Smooth muscle cell (in vitro differentiated cells): ENCODE results near the gene KDM5C. TPM values are rescaled to one million over a fixed set of nuclear protein-coding genes. Genes with fewer than 3 reads are reported as not detected.
A peak's percentile ranks its signal among the peaks of the same experiment; 100 is the strongest.
"Not testable (repeated sequence)": the region's sequence is repeated elsewhere in the genome, so short reads cannot be mapped to it uniquely, and the experiment has no call there.

Source experiments
- DNase-seq: peaks from one replicate; lab custom pipeline; 2025; ENCODE audit not compliant: unreplicated experiment; lab: John Stamatoyannopoulos, UW
- H2AFZ ChIP-seq: fragments of 200-600 bp; sonication (generic); 2 replicates; pipeline ENCODE4 v1.6.0; 2016; ENCODE audit warnings: antibody characterized with exemption, low read depth, mild to moderate bottlenecking
- H3F3A ChIP-seq: fragments of 200-600 bp; sonication (generic); 2 replicates; pipeline ENCODE4 v1.6.0; 2017; ENCODE audit warnings: antibody characterized with exemption, low read depth
- H3K27ac ChIP-seq: fragments of 200-600 bp; sonication (generic); 2 replicates; pipeline ENCODE4 v1.5.1; 2016; ENCODE audit warnings: low read depth, mild to moderate bottlenecking
- H3K27me3 ChIP-seq: fragments of 200-600 bp; sonication (generic); 2 replicates; pipeline ENCODE4 v1.6.1; 2016; ENCODE audit warnings: low read depth, mild to moderate bottlenecking
- H3K36me3 ChIP-seq: fragments of 200-600 bp; sonication (generic); 2 replicates; pipeline ENCODE4 v1.5.1; 2016; ENCODE audit warnings: low read depth
- H3K4me1 ChIP-seq: fragments of 200-600 bp; sonication (generic); 2 replicates; pipeline ENCODE4 v1.5.1; 2016; ENCODE audit warnings: low read depth
- H3K4me2 ChIP-seq: fragments of 200-600 bp; sonication (generic); 2 replicates; pipeline ENCODE4 v1.6.0; 2016; ENCODE audit warnings: mild to moderate bottlenecking
- H3K4me3 ChIP-seq: fragments of 200-600 bp; sonication (generic); 2 replicates; pipeline ENCODE4 v1.5.1; 2016; ENCODE audit warnings: mild to moderate bottlenecking
- H3K79me2 ChIP-seq: fragments of 200-600 bp; sonication (generic); 2 replicates; pipeline ENCODE4 v1.6.0; 2016; ENCODE audit warnings: low read depth, mild to moderate bottlenecking
- H3K9ac ChIP-seq: fragments of 200-600 bp; sonication (generic); 2 replicates; pipeline ENCODE4 v1.6.0; 2016; ENCODE audit warnings: low read depth
- H3K9me3 ChIP-seq: fragments of 200-600 bp; sonication (generic); replicated peaks from 2 replicates; pipeline ENCODE4 v1.5.1; 2016; ENCODE audit warnings: low read depth
- H4K20me1 ChIP-seq: fragments of 200-600 bp; sonication (generic); 2 replicates; pipeline ENCODE4 v1.6.0; 2016; ENCODE audit warnings: low read depth
- CTCF ChIP-seq: fragments of 200-600 bp; sonication (generic); IDR thresholded peaks from 2 replicates; pipeline ENCODE4 v1.5.1; 2017; ENCODE audit warnings: borderline replicate concordance, mild to moderate bottlenecking, antibody characterized with exemption; ENCODE audit not compliant: insufficient read depth, poor library complexity, severe bottlenecking
- WGBS: methylation state at CpG from one replicate; pipeline ENCODE4 v1.1.7; 2016; ENCODE audit warnings: low lambda C conversion rate; 5-methylcytosine and 5-hydroxymethylcytosine counted together
- polyA plus RNA-seq: library from polyadenylated mRNA; unstranded; fragments of >200 nt; fragmentation: Nextera tagmentation; extraction: Ambion mirVana; gene quantifications from 2 replicates; pipeline ENCODE4 v1.2.1, GENCODE V29; 2016
- total RNA-seq: library from RNA; depleted of rRNA; stranded (reverse); fragments of >200 nt; gene quantifications from 2 replicates; pipeline ENCODE4 v1.2.3, GENCODE V29; 2014

Gene KDM5C
- total and polyA plus RNA-seq, 2 experiments from 2014 or later = 80.2 to 191 TPM

- no peaks in the 10 kb centered on the region for H3F3A ChIP-seq
- H3K27me3 ChIP-seq = no peaks in the 10 kb centered on the region
- no peak overlapping the region for H2AFZ ChIP-seq
- no peaks in the 10 kb centered on the region for H3K4me1 ChIP-seq
- WGBS = 55% methylated on average over 2 of the region's 2 CpGs
- no peaks in the 10 kb centered on the region for H4K20me1 ChIP-seq
- no peak overlapping the region for H3K4me2 ChIP-seq
- no peak for TF ChIP-seq CTCF
- no peak overlapping the region for H3K9ac ChIP-seq
- no peaks in the 10 kb centered on the region for H3K79me2 ChIP-seq
- H3K27ac ChIP-seq = peak overlapping the region; percentile 52
- H3K36me3 ChIP-seq = no peaks in the 10 kb centered on the region
- H3K4me3 ChIP-seq = no peak overlapping the region
- no peak for DNase-seq
- H3K9me3 ChIP-seq = no peaks in the 10 kb centered on the region
Measured at GRCh38 chrX:53186351-53186750, 38.7 kb downstream of the KDM5C start.

GRCh38 chrX:53184836-53185235, 40.2 kb downstream of the KDM5C start:
- H3K4me3 ChIP-seq = no peak overlapping the region
- H3K9ac ChIP-seq = no peak overlapping the region
- 54% methylated on average over 2 of the region's 2 CpGs for WGBS
- H4K20me1 ChIP-seq = no peaks in the 10 kb centered on the region
- H2AFZ ChIP-seq = no peak overlapping the region
- H3K79me2 ChIP-seq = no peaks in the 10 kb centered on the region
- no peaks in the 10 kb centered on the region for H3K4me1 ChIP-seq
- H3K27ac ChIP-seq = peak overlapping the region; percentile 38
- no peak for TF ChIP-seq CTCF
- no peak overlapping the region for H3K4me2 ChIP-seq
- no peaks in the 10 kb centered on the region for H3K9me3 ChIP-seq
- DNase-seq = no peak
- no peaks in the 10 kb centered on the region for H3K27me3 ChIP-seq
- H3K36me3 ChIP-seq = no peaks in the 10 kb centered on the region
- H3F3A ChIP-seq = no peaks in the 10 kb centered on the region

- no peak for DNase-seq
- Histone ChIP-seq H3K4me1 (no peaks in the 10 kb centered on the region), H3K4me2 (no peak overlapping the region), H3K4me3 (no peak overlapping the region), H3K36me3 (no peaks in the 10 kb centered on the region), H3F3A (no peaks in the 10 kb centered on the region), H3K9ac (no peak overlapping the region), H3K27me3 (no peaks in the 10 kb centered on the region), H3K27ac (no peak overlapping the region), H3K9me3 (no peaks in the 10 kb centered on the region), H3K79me2 (no peaks in the 10 kb centered on the region), H2AFZ (no peak overlapping the region), H4K20me1 (no peaks in the 10 kb centered on the region)
- no peak for TF ChIP-seq CTCF
- WGBS = 92% methylated on average over 7 of the region's 7 CpGs
Measured at GRCh38 chrX:53171356-53171755, 53.7 kb downstream of the KDM5C start.

DNA sequence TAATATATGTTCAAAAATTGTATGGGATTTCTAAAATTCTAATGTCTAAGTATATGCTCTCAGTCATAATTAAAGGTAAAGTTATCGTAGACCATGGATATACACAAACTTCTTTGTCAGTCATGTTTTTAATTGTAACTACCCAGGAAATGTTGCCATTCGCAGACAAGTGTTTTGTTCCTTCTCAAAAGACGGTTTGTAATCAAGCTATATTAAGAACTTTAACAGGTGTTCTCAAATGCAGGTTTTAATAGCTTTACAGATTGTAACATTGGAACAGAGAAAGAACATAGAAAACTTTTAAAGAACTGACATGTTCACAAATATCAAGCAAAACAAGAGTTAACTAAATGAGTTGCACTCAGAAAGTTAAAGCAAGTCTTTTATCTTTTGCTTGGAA, 58.9 kb downstream of the KDM5C start:
- Histone ChIP-seq H3K9me3 (no peaks in the 10 kb centered on the region), H4K20me1 (no peaks in the 10 kb centered on the region), H3K9ac (no peak overlapping the region), H3F3A (no peaks in the 10 kb centered on the region), H3K4me3 (no peak overlapping the region), H3K79me2 (no peaks in the 10 kb centered on the region), H3K27ac (no peak overlapping the region), H3K4me2 (no peak overlapping the region), H3K36me3 (no peaks in the 10 kb centered on the region), H3K27me3 (no peaks in the 10 kb centered on the region), H3K4me1 (no peaks in the 10 kb centered on the region), H2AFZ (no peak overlapping the region)
- no peak for TF ChIP-seq CTCF
- WGBS = 86% methylated on average over 3 of the region's 3 CpGs
- no peak for DNase-seq

GRCh38 chrX:53164566-53164965, 60.4 kb downstream of the KDM5C start:
- 74% methylated on average over 6 of the region's 6 CpGs for WGBS
- not testable (repeated sequence) for H2AFZ ChIP-seq, DNase-seq, H4K20me1 ChIP-seq, H3K27ac ChIP-seq, H3K27me3 ChIP-seq, H3K4me1 ChIP-seq, H3K9me3 ChIP-seq, H3K36me3 ChIP-seq, H3K4me3 ChIP-seq, H3K79me2 ChIP-seq, H3K4me2 ChIP-seq, H3K9ac ChIP-seq, H3F3A ChIP-seq
